DND-41 (cell line): ENCODE data around the gene FSIP1.
A peak's percentile ranks its signal among the peaks of the same experiment; 100 is the strongest.

Experiments
- ATAC-seq: fragments of 200-7000 bp; cut with Tn5 transposase; 3 replicates; pipeline ENCODE4 v1.9.1; 2021; ENCODE audit warnings: low read depth; ENCODE audit not compliant: insufficient read depth
- DNase-seq: peaks from one replicate; pipeline ENCODE4 v3.0.0-alpha.2; 2020
- H2AFZ ChIP-seq: 2 replicates; pipeline ENCODE4 v1.6.0; 2012; ENCODE audit warnings: low read depth, low read length
- H3K27ac ChIP-seq: 2 replicates; pipeline ENCODE4 v1.5.1; 2012; ENCODE audit warnings: low read length, inconsistent platforms
- H3K27me3 ChIP-seq: fragments of 200-600 bp; sonication (generic); 2 replicates; pipeline ENCODE4 v1.6.0; 2012; ENCODE audit warnings: low read length, mild to moderate bottlenecking, inconsistent platforms; ENCODE audit not compliant: insufficient read depth, poor library complexity
- H3K36me3 ChIP-seq: 2 replicates; pipeline ENCODE4 v1.5.1; 2012; ENCODE audit warnings: low read length, inconsistent platforms; ENCODE audit not compliant: insufficient read depth
- H3K4me1 ChIP-seq: 2 replicates; pipeline ENCODE4 v1.5.1; 2012; ENCODE audit warnings: mild to moderate bottlenecking, low read length; ENCODE audit not compliant: insufficient read depth
- H3K4me2 ChIP-seq: 2 replicates; pipeline ENCODE4 v1.6.0; 2012; ENCODE audit warnings: mild to moderate bottlenecking, moderate library complexity, low read length, inconsistent platforms; ENCODE audit not compliant: insufficient read depth
- H3K4me3 ChIP-seq, 2 experiments: fragments of 200-600 bp in 1 of 2; shearing (Covaris generic) in 1 of 2; 2 replicates each; pipeline ENCODE4 v1.5.1; 2012 to 2016; ENCODE audit warnings: inconsistent platforms in 2 of 2, low read length in 2 of 2, mild to moderate bottlenecking in 2 of 2, low read depth in 1 of 2, moderate library complexity in 1 of 2
- H3K79me2 ChIP-seq: 2 replicates; pipeline ENCODE4 v1.6.0; 2012; ENCODE audit warnings: low read length, inconsistent platforms; ENCODE audit not compliant: insufficient read depth
- H3K9ac ChIP-seq: 2 replicates; pipeline ENCODE4 v1.6.0; 2012; ENCODE audit warnings: low read depth, mild to moderate bottlenecking, inconsistent platforms, low read length, moderate library complexity
- H3K9me3 ChIP-seq: 2 replicates; pipeline ENCODE4 v1.5.1; 2012; ENCODE audit warnings: low read length, moderate library complexity, mild to moderate bottlenecking, inconsistent platforms; ENCODE audit not compliant: insufficient read depth, severe bottlenecking
- H4K20me1 ChIP-seq: 2 replicates; pipeline ENCODE4 v1.6.0; 2012; ENCODE audit warnings: low read length; ENCODE audit not compliant: insufficient read depth
- CTCF ChIP-seq: IDR thresholded peaks from 2 replicates; pipeline ENCODE4 v1.5.1; 2012; ENCODE audit warnings: borderline replicate concordance, low read length, moderate library complexity, mild to moderate bottlenecking; ENCODE audit not compliant: poor library complexity, severe bottlenecking; ENCODE audit errors: extremely low read depth
- EZH2 ChIP-seq: IDR thresholded peaks from 3 replicates; pipeline ENCODE4 v1.6.1; 2012; ENCODE audit warnings: borderline replicate concordance, low read depth, mild to moderate bottlenecking, moderate library complexity, low read length, inconsistent platforms; ENCODE audit not compliant: severe bottlenecking

Gene FSIP1

GRCh38 chr15:39625451-39625850 is 157.2 kb downstream of the FSIP1 start:
- ATAC-seq = no peak
- Histone ChIP-seq H3K9me3 (no peaks in the 10 kb centered on the region), H3K4me1 (no peaks in the 10 kb centered on the region; the same call in 1 of the 2 replicates), H3K27ac (no peak overlapping the region), H3K4me2 (no peak overlapping the region), H3K79me2 (no peaks in the 10 kb centered on the region), H3K27me3 (peaks cover 3% of the 10 kb centered on the region), H3K36me3 (no peaks in the 10 kb centered on the region), H3K9ac (no peak overlapping the region), H2AFZ (no peak overlapping the region), H4K20me1 (no peaks in the 10 kb centered on the region), H3K4me3 (no peak overlapping the region)
- no peak for TF ChIP-seq EZH2
- no peak for DNase-seq

- no peak overlapping the region for H3K4me2 ChIP-seq
- peaks cover 3% of the 10 kb centered on the region for H3K27me3 ChIP-seq
- H3K27ac ChIP-seq = no peak overlapping the region
- H3K79me2 ChIP-seq = no peaks in the 10 kb centered on the region
- H3K4me1 ChIP-seq = no peaks in the 10 kb centered on the region; the same call in 1 of the 2 replicates
- no peak overlapping the region for H3K9ac ChIP-seq
- ATAC-seq (no peak), DNase-seq (no peak)
- no peaks in the 10 kb centered on the region for H3K36me3 ChIP-seq
- H3K9me3 ChIP-seq = no peaks in the 10 kb centered on the region
- H4K20me1 ChIP-seq = no peaks in the 10 kb centered on the region
- TF ChIP-seq CTCF (no peak), EZH2 (no peak)
- no peak overlapping the region for H3K4me3 ChIP-seq
- H2AFZ ChIP-seq = no peak overlapping the region
Observed at GRCh38 chr15:39624806-39625205, 157.8 kb downstream of the FSIP1 start.

- Histone ChIP-seq H3K27ac (no peak overlapping the region), H4K20me1 (no peaks in the 10 kb centered on the region), H2AFZ (no peak overlapping the region), H3K9ac (no peak overlapping the region), H3K4me3 (no peak overlapping the region), H3K36me3 (no peaks in the 10 kb centered on the region), H3K4me2 (no peak overlapping the region), H3K27me3 (peaks cover 3% of the 10 kb centered on the region), H3K79me2 (no peaks in the 10 kb centered on the region), H3K9me3 (no peaks in the 10 kb centered on the region), H3K4me1 (no peaks in the 10 kb centered on the region)
- DNase-seq (no peak), ATAC-seq (0 out of 3 replicates have a peak, but pooled peaks have one; percentile 22)
- TF ChIP-seq CTCF = no peak
- TF ChIP-seq EZH2 = no peak
Observed at GRCh38 chr15:39623529-39623931, 159.1 kb downstream of the FSIP1 start.

GRCh38 chr15:39622660-39623516 is 159.8 kb downstream of the FSIP1 start:
- H3K27me3 ChIP-seq = peaks cover 3% of the 10 kb centered on the region
- DNase-seq (no peak), ATAC-seq (no peak)
- no peak overlapping the region for H3K9ac ChIP-seq
- no peak overlapping the region for H3K4me2 ChIP-seq
- H3K4me3 ChIP-seq = no peak overlapping the region
- no peaks in the 10 kb centered on the region for H4K20me1 ChIP-seq
- H2AFZ ChIP-seq = no peak overlapping the region
- no peaks in the 10 kb centered on the region for H3K79me2 ChIP-seq
- H3K36me3 ChIP-seq = no peaks in the 10 kb centered on the region
- H3K9me3 ChIP-seq = no peaks in the 10 kb centered on the region
- no peaks in the 10 kb centered on the region for H3K4me1 ChIP-seq
- no peak overlapping the region for H3K27ac ChIP-seq
- TF ChIP-seq EZH2 (no peak), CTCF (no peak)
